Right renal cortex interstitium (tissue), 3 donors: ENCODE results near the gene FNDC10. TPM values are rescaled to one million over a fixed set of nuclear protein-coding genes. Genes with fewer than 3 reads are reported as not detected.
"Not testable (repeated sequence)": the region's sequence is repeated elsewhere in the genome, so short reads cannot be mapped to it uniquely, and the experiment has no call there.

ENCODE experiments used
- DNase-seq, 3 donors: peaks; one replicate each; pipeline ENCODE4 v3.0.0-alpha.2; 2013; ENCODE audit warnings: low read depth in 3 of 3, low spot score in 2 of 3
- polyA plus RNA-seq, 3 donors: library from polyadenylated mRNA; unstranded; fragments of 120-200 nt; gene quantifications; one replicate each; pipeline ENCODE4 v1.2.1, GENCODE V29; 2013; ENCODE audit not compliant: insufficient read length in 3 of 3

Gene FNDC10
- 1 to 10 TPM; 1.3 to 2.5 (median 2.2) TPM for polyA plus RNA-seq

- no peak for DNase-seq
These were observed at the start of gene FNDC10 for GRCh38 chr1:1599935-1600860. Gene FNDC10 (minus strand): TSS chr1:1600135. CDS start chr1:1600015, 120 bp downstream.

- not testable (repeated sequence) for DNase-seq
These were observed 48.3 kb upstream of the FNDC10 start for GRCh38 chr1:1648265-1648664.

GRCh38 chr1:1647567-1648241 is 47.8 kb upstream of the FNDC10 start:
- not testable (repeated sequence) for DNase-seq

- DNase-seq = not testable (repeated sequence)
These were observed 46.4 kb upstream of the FNDC10 start for GRCh38 chr1:1646326-1646725.

- DNase-seq = not testable (repeated sequence)
These were observed 41.0 kb upstream of the FNDC10 start for GRCh38 chr1:1640711-1641461.

- not testable (repeated sequence) for DNase-seq
These were observed 40.1 kb upstream of the FNDC10 start for GRCh38 chr1:1640081-1640480.

GRCh38 chr1:1639368-1639767 is 39.4 kb upstream of the FNDC10 start:
- DNase-seq = not testable (repeated sequence)

GRCh38 chr1:1638528-1638927 is 38.6 kb upstream of the FNDC10 start:
- DNase-seq = not testable (repeated sequence)

- not testable (repeated sequence) for DNase-seq
These were observed 37.5 kb upstream of the FNDC10 start for GRCh38 chr1:1637479-1637875.

GRCh38 chr1:1636621-1637478 is 36.9 kb upstream of the FNDC10 start:
- DNase-seq = not testable (repeated sequence)

- DNase-seq = not testable (repeated sequence)
These were observed 34.7 kb upstream of the FNDC10 start for GRCh38 chr1:1634613-1635012.

GRCh38 chr1:1633409-1633808 is 33.5 kb upstream of the FNDC10 start:
- not testable (repeated sequence) for DNase-seq

GRCh38 chr1:1631782-1632420 is 32.0 kb upstream of the FNDC10 start, which contains the start of gene MMP23B:
Gene MMP23B (plus strand): TSS chr1:1632173. CDS start chr1:1632219, 46 bp downstream.
- peak in 1 of 3 donors; percentile 47 for DNase-seq

GRCh38 chr1:1630965-1631781 is 31.2 kb upstream of the FNDC10 start:
- peak in 1 of 3 donors; percentile 53 for DNase-seq

- DNase-seq = peak in 1 of 3 donors; percentile 61
These were observed 30.4 kb upstream of the FNDC10 start for GRCh38 chr1:1630191-1630964.

- DNase-seq = no peak
These were observed 29.7 kb upstream of the FNDC10 start for GRCh38 chr1:1629430-1630190.
